Endodermal cell (in vitro differentiated cells): ENCODE measurements around the gene HOXB3. TPM values are rescaled to one million over a fixed set of nuclear protein-coding genes. Genes with fewer than 3 reads are reported as not detected.

Experiments
- DNase-seq: peaks from one replicate; pipeline ENCODE4 v3.0.0-alpha.2; 2017
- H3K27ac ChIP-seq: 2 replicates; pipeline ENCODE4 v1.5.1; 2013; ENCODE audit warnings: mild to moderate bottlenecking, low read depth, low read length, moderate library complexity
- H3K27me3 ChIP-seq: 2 replicates; pipeline ENCODE4 v1.6.1; 2013; ENCODE audit warnings: mild to moderate bottlenecking, low read length, moderate library complexity; ENCODE audit not compliant: insufficient read depth, control insufficient read depth, poor library complexity, severe bottlenecking
- H3K36me3 ChIP-seq: 2 replicates; pipeline ENCODE4 v1.7.0; 2013; ENCODE audit warnings: mild to moderate bottlenecking, low read length, moderate library complexity; ENCODE audit not compliant: control insufficient read depth, insufficient read depth
- H3K4me1 ChIP-seq: one replicate; pipeline ENCODE4 v1.7.0; 2013; ENCODE audit warnings: low read length; ENCODE audit not compliant: control insufficient read depth, insufficient read depth
- H3K4me3 ChIP-seq: 2 replicates; pipeline ENCODE4 v1.5.1; 2013; ENCODE audit warnings: mild to moderate bottlenecking, low read length, moderate library complexity
- H3K9ac ChIP-seq: 2 replicates; pipeline ENCODE4 v1.6.1; 2013; ENCODE audit warnings: mild to moderate bottlenecking, low read length, moderate library complexity; ENCODE audit not compliant: poor library complexity, severe bottlenecking; ENCODE audit errors: extremely low read depth
- H3K9me3 ChIP-seq: 2 replicates; pipeline ENCODE4 v1.6.1; 2013; ENCODE audit warnings: mild to moderate bottlenecking, low read length, moderate library complexity; ENCODE audit not compliant: control insufficient read depth
- H3K27ac Mint-ChIP-seq: 2 replicates; pipeline ENCODE4 v1.8.0; 2020; ENCODE audit warnings: mixed read lengths
- H3K27me3 Mint-ChIP-seq: 2 replicates; pipeline ENCODE4 v1.8.0; 2021; ENCODE audit warnings: mild to moderate bottlenecking, mixed read lengths; ENCODE audit not compliant: insufficient read depth
- H3K36me3 Mint-ChIP-seq: 2 replicates; pipeline ENCODE4 v1.8.0; 2020; ENCODE audit warnings: low read depth, mixed read lengths
- H3K4me1 Mint-ChIP-seq: 2 replicates; pipeline ENCODE4 v1.8.0; 2020; ENCODE audit warnings: mixed read lengths
- H3K4me3 Mint-ChIP-seq: 2 replicates; pipeline ENCODE4 v1.8.0; 2020; ENCODE audit warnings: mild to moderate bottlenecking, moderate library complexity, mixed read lengths
- H3K9me3 Mint-ChIP-seq: 2 replicates; pipeline ENCODE4 v1.8.0; 2020; ENCODE audit warnings: mild to moderate bottlenecking, mixed read lengths
- WGBS, 2 experiments: methylation state at CpG; one replicate each; pipeline versions ENCODE4 v1.1.5 to v1.1.7; 2013; ENCODE audit warnings: missing lambda C conversion rate in 2 of 2, mixed read lengths in 1 of 2; ENCODE audit not compliant: insufficient coverage in 1 of 2, insufficient read length in 1 of 2; 5-methylcytosine and 5-hydroxymethylcytosine counted together
- total RNA-seq, 2 donors: library from RNA; stranded (reverse); fragmentation: NEBNext Ultra II Directional in 1 of 2; extraction: Animal tissue kit (Norgen Biotek cat#: 25700) in 1 of 2; gene quantifications; 2 replicates in 1 of 2; 3 replicates in 1 of 2; pipeline ENCODE4 v1.2.1, GENCODE V29; 2021
- TF ChIP-seq, protein P1 (sequence below): fragments of 200-600 bp; sonication (generic); conservative IDR thresholded peaks from 2 replicates; pipeline ENCODE4 v1.5.0; 2021; ENCODE audit warnings: antibody characterized with exemption, mild to moderate bottlenecking

Gene HOXB3
- total RNA-seq, 2 donors from 2014 or later = not detected

DNA sequence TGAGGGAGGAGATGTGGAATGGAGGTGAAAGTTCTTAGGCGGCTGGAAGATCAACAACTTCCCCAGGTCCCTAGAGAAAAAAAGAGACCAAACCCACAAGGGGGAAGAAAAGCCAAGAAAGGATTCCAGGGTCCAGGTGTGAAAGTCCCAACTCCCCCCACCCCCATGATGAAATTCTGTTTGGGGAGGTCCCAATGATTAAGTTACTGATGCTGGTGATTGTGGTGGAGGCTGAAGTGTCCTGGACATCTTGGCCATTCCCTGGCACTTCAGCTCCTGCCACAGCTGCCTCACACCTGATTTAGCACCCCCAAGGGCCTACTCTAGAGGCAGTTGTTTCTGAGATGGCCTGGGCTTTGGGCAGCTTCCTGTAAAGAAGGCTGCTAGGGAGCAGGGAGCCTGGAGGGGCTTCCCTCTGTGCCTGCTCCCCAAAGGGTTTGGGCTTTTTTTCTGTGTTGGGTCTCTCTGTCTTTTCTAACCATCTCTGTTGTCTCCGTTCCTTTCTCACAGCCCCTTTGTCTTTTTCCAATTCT, 25.0 kb downstream of the HOXB3 start:
- Histone ChIP-seq H3K4me1 (peaks cover 2% of the 10 kb centered on the region), H3K27ac (no peak overlapping the region), H3K27me3 (peaks cover 99% of the 10 kb centered on the region), H3K36me3 (no peaks in the 10 kb centered on the region), H3K4me3 (peak overlapping the region; percentile 71), H3K9me3 (peaks cover 13% of the 10 kb centered on the region), H3K9ac (no peak overlapping the region)
- H3K27me3 Mint-ChIP-seq = peaks cover 39% of the 10 kb centered on the region
- no peak overlapping the region for H3K27ac Mint-ChIP-seq
- H3K4me3 Mint-ChIP-seq = peak overlapping the region; percentile 13
- no peaks in the 10 kb centered on the region for H3K36me3 Mint-ChIP-seq
- peak; percentile 68 for DNase-seq
- H3K4me1 Mint-ChIP-seq = peaks cover 4% of the 10 kb centered on the region
- WGBS, 2 experiments = 11 to 38% methylated on average over 2 of the region's 2 CpGs
- TF ChIP-seq, protein P1, sequence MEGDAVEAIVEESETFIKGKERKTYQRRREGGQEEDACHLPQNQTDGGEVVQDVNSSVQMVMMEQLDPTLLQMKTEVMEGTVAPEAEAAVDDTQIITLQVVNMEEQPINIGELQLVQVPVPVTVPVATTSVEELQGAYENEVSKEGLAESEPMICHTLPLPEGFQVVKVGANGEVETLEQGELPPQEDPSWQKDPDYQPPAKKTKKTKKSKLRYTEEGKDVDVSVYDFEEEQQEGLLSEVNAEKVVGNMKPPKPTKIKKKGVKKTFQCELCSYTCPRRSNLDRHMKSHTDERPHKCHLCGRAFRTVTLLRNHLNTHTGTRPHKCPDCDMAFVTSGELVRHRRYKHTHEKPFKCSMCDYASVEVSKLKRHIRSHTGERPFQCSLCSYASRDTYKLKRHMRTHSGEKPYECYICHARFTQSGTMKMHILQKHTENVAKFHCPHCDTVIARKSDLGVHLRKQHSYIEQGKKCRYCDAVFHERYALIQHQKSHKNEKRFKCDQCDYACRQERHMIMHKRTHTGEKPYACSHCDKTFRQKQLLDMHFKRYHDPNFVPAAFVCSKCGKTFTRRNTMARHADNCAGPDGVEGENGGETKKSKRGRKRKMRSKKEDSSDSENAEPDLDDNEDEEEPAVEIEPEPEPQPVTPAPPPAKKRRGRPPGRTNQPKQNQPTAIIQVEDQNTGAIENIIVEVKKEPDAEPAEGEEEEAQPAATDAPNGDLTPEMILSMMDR = no peak
- H3K9me3 Mint-ChIP-seq = no peaks in the 10 kb centered on the region

DNA sequence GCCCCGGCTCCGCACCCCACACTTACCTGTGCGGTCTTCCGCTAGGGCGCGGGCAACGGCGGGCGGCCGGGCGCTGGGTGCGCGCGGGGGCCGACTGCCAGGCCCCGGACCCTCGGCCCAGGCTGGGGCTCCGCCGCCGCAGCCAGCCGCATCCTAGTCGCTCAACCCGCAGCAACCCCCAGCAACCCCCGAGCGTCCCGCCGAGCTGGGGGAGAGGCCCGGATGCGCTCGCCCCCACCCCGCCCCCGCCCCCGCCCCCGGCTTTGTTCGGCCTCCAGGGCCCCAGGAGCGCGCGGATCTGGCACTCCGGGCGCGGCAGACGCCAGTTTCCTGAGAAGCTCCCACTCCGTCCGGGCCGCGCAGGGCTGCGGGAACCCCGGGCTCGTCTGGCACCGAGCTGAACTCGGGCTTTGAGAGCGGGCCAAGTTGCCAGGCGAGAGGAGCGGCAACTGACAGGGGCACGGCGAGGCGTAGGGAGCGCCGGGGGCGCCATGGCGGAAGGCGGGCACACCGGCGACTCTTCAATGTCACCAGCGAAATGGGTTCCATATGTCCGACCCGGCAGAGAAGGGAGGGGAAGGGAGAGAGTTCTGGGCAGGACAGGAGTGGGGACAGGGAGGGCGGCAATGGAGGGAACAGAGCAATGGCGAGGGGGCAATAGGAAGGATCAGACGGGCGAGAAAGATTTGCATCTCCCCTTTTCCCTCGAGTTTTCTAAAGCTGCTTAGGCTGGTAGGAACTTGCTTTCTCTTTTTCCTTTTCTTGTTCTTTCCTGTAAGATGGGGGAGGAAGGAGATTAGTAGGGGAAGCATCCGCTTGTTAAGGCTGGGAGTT, 25.6 kb downstream of the HOXB3 start:
- 1% methylated on average over 16 to 73 of the region's 73 CpGs for WGBS, 2 experiments
- peaks cover 13% of the 10 kb centered on the region for H3K9me3 ChIP-seq
- Mint-ChIP-seq H3K4me1 (peaks cover 4% of the 10 kb centered on the region), H3K4me3 (peak overlapping the region; percentile 13), H3K27me3 (peaks cover 46% of the 10 kb centered on the region), H3K9me3 (no peaks in the 10 kb centered on the region), H3K27ac (no peak overlapping the region), H3K36me3 (no peaks in the 10 kb centered on the region)
- no peaks in the 10 kb centered on the region for H3K36me3 ChIP-seq
- no peak overlapping the region for H3K27ac ChIP-seq
- TF ChIP-seq, protein P1 = no peak
- H3K27me3 ChIP-seq = peaks cover 99% of the 10 kb centered on the region
- H3K9ac ChIP-seq = no peak overlapping the region
- H3K4me3 ChIP-seq = peak overlapping the region; percentile 71
- peaks cover 2% of the 10 kb centered on the region for H3K4me1 ChIP-seq
- peak; percentile 82 for DNase-seq

- no peak for DNase-seq
- H3K4me1 Mint-ChIP-seq = peaks cover 4% of the 10 kb centered on the region
- Histone ChIP-seq H3K27ac (no peak overlapping the region), H3K9ac (no peak overlapping the region), H3K9me3 (peaks cover 13% of the 10 kb centered on the region), H3K4me1 (peaks cover 2% of the 10 kb centered on the region), H3K36me3 (no peaks in the 10 kb centered on the region), H3K27me3 (peaks cover 99% of the 10 kb centered on the region), H3K4me3 (no peak overlapping the region)
- no peaks in the 10 kb centered on the region for H3K9me3 Mint-ChIP-seq
- H3K27ac Mint-ChIP-seq = no peak overlapping the region
- H3K4me3 Mint-ChIP-seq = no peak overlapping the region
- TF ChIP-seq, protein P1 = no peak
- no peaks in the 10 kb centered on the region for H3K36me3 Mint-ChIP-seq
- peaks cover 52% of the 10 kb centered on the region for H3K27me3 Mint-ChIP-seq
- 0 to 7% methylated on average over 3 to 10 of the region's 10 CpGs for WGBS, 2 experiments
These were observed 26.2 kb downstream of the HOXB3 start for GRCh38 chr17:48563867-48564187.
